Stimulated activated CD4-positive, alpha-beta T cell treated with anti-CD3 and anti-CD28 coated beads, Interleukin-1b, Interleukin-23, amount 100 ng/mL, for 1 hour (primary cell): ENCODE results near the gene XRCC3.

ENCODE experiments used
- DNase-seq, 2 donors: peaks; one replicate each; pipeline ENCODE4 v3.0.0-alpha.2; 2020; ENCODE audit warnings: low read depth in 2 of 2

Gene XRCC3

DNA sequence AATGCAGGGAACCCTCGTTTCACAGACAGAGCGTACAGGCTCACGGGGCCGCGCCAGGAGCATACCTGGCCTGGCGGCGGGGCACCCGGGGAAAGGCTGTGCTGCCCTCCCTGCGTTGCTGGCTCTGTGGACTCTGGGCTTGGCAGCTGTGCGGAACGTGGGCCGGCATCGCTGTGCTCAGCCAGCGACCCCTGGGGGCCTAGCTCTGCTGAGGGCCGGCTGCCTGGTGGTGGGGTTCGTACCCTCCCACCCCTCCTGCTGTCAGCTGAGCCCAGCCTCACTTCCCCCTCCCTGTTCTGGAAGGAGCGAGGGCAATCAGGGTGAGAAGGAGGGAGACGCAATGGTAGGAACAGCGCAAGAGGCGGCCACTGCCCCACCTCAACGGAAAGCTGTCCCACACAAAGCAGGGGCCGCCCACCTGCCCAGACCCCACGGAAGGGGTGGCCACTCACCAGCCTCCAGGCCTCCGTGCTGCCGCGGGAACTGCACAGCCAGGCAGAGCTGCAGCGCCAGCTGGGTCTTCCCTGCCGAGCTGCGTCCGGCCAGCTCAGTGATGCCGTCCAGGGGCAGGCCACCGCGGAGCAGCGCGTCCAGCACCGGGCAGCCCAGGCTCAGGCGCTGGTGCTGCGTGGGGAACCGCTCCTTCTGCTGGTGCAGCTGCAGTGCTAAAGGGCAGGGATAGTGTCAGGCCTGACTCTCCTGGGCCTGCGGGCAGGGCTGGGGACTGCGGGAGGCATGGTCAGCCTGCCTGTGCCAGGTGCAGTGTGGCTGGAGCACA is 8.5 kb downstream of the XRCC3 start:
- DNase-seq, result no peak

DNA sequence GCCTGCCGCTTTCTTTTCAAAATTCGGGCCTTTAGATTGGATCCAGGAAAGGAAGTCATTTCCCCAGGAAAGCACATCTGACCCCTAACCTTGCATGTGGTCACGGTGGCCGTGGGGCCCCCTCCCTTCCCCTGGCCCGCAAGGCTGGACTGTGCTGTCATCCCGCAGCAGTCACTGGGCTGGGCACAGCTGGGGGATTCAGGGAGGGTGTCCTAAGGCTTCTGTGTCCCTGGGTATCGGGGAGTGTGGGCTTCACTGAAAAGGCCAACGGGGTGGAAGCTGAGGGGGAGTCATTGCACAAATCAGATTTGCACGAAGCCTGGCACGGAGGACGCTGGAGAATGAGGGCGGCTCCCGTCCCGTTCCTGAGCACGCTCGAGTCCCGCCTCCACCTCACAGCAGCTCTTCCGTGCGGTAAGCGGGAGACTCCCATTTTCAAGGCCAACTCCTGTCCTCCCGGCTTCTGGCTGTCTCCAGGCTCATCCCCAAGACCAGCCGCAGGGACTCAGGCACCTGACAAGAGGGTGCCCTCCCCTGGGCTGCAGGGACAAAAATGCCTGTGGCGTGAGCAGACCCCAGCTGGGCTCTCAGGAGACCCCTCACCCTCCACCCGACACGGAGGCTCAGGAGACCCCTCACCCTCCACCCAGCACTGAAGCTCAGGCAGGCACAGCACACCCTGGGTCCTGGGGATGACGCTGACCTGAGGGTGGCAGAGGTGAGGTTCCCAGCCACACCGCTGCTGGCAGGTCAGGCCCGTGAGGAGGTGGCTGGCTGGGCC is 9.6 kb downstream of the XRCC3 start:
- no peak for DNase-seq

DNA sequence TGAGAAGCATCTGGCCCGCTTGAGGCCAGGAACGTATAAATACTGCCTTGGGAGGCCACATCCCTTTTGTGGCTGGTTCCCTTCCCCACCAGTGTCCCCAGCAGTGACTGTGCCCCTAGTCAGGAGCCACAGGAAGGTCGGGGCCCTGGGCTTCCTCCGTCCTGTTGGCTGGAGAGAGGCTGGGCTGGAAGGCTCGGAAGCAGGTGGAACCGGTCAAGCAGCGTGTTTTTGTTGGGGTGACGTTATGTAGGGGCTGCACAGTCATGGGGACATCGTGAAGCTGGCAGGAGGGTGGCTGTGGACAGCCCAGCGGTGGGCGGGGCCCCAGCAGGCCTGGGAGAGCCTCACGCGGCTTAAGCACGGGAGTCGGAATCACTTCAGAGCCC is 10.1 kb downstream of the XRCC3 start:
- DNase-seq, result no peak

DNA sequence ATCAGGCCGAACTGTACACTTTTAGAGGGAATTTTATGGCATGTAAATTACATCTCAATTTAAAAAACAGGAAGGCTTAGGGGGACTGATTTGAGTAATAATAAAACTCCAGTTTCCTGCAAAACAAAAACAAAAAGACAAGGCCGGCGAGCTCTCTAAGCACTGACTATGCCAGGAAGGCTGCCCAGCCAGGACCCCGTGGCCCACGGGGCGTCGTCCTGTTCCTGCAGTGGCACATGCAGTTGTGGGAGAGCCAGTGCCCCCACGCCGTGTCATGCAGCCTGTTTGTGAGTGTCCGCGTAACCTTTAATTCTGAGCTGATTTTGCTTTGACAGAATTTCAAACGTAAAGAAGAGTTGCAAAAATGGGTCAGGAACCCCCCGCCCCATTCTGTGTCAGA is 10.5 kb downstream of the XRCC3 start:
- no peak for DNase-seq

DNA sequence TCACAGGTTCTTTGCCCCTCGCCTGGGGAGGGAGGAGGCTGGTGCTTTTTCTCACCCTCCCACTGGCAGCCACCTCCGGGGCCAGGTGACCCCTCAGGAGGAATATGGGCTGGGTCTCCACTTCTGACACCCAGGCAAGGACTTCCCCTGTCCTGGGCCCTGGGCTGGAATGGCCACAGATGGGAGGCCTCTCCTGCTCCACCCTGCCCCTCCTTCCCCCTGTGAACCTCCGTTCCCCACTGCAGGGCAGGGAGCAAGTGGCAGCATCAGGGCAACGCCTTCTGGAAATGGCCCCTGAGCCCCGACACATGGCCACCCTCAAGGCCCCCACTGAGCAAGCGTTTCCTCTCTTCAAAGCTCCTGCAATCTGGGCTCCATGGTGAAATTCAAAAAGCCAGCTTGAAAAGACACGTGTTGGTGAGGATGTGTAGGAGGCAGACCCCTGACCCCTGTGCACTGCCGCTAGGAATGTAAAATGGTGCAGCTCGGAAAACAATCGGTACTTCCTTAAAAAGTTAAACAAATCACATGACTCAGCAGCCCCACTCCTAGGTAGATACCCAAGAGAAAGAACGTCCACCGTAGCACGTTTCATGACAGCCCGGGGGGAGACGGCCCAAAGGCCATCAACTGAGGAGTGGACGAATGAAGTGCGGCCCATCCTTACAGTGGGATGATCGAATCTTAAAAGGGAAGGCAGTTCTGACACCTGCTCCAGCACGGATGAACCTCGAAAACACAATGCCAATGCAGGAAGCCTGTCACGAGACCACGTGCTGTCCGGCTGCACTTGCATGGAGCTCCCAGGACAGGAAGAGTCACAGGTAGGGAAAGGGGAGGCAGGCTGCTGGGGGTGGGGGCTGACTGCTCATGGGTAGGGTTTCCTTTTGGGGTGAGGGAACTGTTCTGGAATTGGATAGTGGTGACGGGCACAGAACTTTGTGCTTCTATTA is 11.5 kb downstream of the XRCC3 start:
- DNase-seq, result no peak

DNA sequence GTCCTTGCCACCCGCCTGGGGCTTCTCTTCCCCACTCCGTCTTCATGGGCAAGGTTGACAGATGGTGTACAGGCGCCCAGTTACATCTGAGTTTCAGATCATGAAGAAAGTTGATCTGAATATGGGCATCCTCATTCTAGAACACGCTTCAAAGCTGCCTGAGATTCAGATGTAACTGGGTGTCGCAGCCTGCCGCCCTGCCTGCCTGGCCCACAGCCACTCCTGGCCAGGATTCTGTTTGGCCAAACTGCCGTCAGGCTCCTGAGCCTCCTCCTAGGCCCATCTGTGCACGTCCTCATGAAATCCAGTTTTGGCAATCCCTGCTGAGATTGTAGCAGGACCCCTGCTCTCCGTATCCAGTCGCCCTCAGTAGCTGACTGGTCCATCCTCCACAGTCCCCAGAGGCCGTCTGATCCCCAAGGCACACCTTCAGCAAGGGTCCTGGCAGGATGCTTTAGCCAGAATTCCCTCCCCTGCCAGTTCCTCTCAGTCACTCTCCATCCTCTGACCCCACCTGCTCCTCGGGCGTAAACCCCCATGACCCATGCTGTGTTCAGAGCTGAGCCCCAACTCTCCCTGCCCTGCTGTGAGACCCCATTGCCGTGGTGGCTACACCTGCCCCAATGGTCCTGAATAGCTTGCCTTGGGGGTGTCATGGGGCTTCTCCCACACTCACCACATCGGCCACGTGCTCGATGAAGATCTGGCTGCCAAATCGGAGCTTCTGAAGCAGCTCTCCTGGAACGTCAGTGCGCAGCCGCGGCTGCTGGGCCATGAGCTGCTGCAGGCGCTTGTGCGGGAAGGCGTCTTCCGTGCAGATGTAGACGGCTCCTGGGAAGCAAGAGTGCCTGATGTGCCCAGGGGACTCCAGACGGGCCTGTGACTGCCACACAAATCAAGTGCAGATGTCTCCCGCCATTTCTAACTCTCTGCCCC is 12.5 kb downstream of the XRCC3 start:
- DNase-seq, result no peak

DNA sequence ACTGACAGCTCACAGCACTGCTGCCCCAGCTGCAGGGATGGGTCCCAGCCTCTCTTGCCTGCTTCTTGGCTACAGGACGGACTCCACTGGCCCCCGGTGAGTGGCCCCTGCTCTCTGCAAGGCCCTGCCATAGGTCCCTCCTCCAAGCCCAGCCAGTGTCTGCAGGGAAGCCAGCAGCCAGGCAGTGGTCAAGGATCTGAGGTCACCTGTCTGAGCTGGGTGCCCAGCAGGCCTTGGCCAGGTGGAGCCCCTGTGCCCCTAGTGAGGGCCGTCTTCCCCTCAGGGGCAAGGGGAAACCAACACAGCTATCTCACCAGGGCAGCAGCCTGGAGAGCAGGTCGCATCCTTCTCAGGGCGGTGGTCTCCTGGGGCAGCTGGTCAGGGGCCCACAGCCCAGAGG is 13.2 kb downstream of the XRCC3 start:
- no peak for DNase-seq

DNA sequence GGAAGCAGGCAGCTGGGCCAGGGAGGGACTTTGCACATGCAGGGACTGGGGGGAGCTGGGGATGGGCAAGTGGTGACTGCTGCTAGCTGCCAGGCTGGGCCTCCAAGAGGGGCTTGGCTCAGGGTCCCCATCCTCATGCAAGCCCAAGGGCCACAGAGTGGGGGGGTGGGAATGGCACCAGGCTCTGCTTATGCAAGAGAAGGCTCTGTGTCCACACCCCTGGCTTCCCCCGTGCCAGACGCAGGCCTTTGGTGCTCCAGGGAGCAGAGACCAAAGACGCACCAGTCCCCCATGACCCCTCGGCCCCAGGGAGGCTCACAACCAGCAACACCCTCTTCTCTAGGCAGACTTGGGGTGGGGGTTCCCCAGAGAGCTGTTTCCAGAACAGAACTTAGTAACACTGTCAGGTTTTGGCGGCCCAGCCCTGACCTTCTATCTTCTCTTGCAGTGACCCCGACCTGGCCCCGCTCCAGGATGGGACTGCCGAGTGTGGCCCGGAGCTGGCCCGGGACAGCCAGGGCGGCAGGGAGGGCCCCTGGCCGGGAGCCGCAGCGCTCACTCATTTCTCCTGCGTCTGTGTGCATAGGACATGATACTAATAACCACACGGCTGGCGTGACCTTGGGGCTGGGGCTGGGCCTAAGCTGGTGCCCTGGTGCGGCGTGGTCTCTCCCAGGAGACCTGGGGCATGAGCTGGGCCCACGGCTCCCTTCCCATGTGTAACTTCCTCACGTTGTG is 14.3 kb downstream of the XRCC3 start:
- no peak for DNase-seq

DNA sequence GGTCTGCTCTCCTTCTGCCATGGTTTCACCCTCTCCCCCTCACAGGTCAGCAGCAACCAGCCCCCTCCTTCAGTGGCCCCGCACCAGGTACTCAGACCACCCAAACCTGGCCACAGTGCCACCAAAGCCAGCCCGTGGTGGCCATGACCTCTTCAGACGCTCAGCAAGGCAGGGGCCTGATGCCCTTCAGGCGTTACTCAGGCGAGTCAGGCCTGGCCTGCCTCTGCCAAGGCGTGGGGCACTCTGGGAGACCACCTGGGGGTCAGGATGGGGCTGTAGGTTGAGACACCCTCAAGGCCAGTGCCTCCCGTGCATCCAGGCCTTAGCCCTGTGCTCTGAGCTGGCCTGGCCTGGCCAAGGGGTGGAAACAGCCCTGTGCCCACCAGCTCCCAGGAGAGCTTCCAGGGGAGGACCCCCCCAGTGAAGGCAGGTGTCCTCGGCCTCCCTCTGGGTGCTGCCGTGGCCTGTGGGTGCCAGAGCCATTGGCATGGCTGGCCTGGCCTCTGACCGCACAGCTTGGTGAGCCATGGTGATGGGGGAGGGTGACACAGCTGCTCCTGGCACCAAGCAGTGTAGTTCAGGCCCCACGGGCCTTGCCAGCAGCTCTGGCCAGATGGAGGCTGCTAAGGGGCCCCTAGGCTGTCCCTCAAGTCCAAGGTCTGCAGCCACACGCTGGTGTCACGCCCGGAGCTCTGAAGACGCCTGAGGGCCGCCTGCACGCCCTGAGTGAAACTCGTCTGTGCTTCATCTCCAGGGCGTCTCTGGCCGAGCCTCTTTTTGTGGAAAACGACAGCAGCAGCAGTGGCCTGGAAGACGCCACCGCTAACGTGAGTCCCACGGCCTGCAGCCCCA is 15.1 kb downstream of the XRCC3 start:
- no peak for DNase-seq

DNA sequence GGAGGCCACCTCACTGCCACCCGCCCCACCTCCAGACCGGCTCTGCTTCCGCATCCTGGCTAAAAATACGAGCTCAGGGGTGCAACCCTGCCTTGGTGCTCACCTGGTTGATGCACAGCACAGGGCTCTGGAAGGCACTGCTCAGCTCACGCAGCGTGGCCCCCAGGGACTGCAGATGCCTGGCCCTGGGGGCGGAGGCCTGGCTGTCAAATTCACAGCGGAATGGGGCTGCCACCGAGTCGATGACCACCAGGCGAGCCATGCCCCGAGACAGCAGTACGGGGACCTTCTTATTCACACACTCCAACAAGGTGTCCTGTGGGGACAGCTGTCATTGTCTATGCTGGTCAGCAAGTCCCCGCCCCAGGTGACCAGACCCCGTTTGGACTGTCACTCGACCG is 16.0 kb downstream of the XRCC3 start:
- no peak for DNase-seq

DNA sequence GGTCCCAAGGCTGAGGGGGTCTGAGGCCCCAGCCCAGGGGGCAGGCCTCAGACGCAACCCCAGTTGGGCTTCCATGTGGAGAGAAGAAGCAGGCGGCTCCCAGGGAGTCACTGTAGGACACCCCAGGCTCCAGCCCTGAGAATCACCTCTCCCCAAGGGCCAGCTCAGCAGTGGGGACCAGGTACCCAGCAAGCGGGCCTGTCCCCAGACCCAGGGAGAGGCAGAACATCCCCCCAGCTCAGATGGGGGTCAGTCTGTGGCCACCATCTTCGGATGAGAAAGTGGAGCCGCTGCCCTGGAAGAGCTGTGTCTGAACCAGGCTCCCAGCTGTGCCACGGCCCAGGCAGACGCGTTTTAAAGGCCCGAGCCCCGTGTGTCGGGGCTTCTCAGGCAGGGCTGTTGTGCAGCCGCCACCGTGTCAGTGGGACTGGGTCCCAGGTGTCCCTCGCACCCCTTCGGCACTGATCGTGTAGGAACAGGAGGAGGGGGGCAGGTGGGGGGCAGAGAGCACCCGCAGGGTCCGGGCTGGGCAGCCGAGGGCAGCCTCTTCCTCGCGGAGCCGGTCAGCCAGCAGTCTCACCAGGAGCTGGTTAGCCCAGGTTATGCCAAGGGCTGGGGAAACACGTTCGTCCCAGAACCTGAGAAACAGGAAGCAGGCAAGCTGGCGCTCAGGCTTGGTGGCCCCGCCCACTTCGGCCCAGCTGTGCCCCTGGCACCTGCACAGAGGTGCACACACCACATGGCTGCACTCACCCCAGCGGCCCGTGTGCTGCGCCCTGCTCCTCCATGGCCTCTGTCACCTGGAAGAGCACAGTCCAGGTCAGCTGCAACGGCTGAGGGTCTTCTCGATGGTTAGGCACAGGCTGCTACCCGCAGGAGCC is 16.6 kb downstream of the XRCC3 start:
- no peak for DNase-seq

DNA sequence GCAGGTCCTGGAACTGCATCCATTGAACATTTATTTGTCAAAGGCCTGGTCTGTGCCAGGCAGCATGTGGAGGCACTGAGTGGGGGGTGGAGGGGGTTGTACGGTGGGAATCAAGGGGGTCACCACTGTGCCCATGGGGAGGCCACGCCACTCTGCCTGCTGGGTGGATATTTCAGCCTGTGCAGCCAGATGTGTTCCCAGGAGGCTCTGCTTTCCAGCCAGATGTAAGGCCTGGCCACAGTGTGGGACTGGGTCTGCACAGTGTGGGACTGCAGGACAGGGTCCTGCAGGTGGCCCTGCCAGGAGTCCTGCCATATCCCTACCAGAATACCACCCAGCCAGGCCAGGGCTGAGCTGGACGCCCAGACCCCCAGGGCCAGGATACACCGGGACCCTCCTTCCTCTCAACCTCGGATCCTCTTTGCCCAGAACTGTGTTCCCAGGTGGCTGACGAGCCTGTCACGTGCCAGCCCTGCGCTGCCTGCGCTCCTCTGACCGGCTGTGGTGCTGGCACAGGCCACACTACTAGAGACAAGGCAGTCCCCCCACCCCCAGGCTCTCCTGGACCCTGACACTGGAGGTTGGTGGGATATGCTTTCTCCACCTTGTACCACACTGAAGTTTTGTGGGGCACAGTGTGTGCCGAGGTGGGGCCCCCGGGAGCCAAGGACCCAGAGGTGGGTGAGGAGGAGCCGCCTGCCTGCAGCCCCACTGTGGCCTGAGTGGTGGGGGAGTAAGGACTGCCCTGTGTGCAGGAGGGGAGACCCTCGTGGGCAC is 17.5 kb downstream of the XRCC3 start:
- no peak for DNase-seq

DNA sequence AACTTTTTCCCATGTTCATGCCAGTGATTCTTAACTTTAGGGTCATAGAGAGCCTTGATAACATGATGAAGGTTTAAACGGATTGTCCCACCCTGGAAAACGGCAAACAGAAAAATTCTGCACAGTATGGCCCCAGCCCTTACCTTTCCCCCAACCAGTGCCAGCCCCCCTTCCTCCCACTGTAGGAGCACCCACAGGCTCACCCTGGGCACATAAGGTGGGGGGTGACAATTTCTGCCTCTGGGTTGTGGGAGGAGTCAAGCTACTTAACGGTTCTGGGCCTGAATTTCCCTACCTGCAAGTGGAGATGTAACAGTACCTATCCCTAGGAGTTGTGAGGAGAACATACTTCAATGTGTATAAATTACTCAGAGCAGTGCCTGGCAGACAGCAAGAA is 18.0 kb downstream of the XRCC3 start:
- DNase-seq, result no peak

DNA sequence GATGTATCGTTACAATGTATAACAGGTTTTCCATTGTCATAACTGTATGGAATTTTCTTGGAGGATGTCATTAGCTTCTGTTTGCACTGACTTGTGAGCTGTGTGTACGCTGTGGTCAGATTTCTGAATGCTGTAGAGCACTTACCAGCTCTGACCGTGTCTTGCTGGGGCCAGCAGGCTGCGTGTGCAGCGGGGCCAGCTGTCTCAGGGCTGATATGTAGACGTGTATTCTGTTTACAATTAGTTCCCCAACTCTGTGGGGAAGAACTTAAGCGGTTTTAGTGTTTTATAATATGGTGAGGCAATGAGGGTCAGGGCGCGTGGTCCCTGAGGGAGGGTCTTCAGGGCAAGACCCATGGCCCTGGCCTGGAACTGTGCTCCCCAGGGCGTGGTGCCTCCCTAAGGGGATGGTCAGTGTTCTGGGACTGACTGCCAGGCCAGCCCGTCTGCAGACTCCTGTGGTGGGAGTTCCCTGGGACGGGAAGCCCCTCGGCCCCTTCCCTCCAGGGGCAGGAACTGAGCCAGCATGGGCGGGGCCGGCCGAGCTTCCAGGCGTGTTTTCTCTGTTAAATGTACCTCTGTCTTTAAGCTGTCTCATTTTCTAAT is 18.7 kb downstream of the XRCC3 start:
- no peak for DNase-seq

DNA sequence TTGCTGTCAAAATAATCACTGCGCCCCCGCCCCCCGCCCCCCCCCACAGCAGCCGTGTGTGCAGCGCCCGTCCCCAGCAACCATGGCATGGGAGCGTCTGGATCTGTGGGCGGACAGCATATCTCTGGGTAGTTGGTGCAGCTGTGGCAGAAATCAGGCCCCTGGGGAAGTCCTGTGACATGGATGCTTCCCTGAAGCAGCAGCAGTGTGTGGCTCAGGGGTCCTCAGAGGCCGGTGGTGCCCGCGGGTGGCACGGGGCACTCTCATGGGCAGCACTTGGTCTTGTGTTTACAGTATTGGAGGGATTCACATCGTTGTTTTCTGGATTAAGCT is 19.2 kb downstream of the XRCC3 start:
- no peak for DNase-seq

DNA sequence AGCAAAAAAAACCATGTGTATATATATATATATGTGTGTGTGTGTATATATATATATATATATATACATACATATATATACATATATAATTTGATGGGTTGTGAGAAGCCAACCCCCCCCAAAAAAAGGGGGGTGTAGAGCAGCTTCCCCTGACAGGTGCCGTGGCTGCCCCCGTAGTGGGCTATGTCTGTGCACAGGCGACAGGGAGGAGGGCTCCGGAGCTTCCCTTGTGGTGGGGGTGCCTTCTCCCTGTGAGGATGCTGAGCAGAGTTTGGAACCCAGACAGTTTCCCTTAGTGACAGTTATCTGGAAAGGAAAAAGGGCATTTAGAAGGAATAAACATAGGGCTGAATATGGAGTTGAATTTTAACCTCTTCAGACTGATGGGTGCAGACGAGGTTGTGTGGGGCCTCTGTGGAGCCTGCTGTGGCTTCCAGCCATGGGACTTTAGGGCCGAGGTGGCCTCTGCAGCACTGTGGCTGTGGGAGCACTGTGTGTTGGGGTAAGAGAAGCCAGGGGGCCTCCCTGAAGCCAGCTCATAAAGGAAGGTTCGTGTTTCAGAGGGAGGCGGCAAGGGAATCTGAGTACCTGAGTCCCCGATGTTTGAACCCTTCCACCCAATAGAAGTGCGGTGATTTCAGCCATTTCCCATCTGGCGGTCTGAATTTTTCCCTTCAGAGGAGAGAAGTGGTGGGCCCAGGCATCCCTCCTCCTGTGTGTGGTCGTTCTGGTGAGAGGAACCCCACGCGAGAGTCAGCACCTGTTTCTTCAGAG is 19.8 kb downstream of the XRCC3 start:
- DNase-seq, result no peak

DNA sequence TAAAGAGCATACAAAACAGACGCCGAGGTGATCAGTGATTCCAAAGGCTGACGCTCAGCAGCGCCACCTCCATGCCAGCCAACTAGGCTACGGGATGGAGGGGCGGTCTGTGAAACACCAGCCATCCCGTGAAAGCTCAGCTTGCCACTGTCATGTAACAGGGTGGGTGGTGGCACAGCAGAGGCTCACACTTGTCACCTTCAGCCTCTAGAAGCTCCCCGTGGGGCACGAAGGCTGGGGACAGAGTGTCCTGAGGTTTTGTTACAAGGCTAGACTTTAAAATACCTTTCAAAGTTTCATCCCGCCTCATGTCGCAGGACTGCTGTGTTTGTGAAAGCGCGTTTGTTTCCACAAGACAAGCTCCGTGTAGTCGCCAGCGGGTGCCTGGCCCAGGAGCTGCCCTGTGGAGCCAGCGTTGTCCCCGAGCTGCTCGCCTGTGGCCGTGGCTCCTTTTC is 20.7 kb downstream of the XRCC3 start:
- no peak for DNase-seq
